LNCaP clone FGC (cell line): ENCODE measurements around the gene ZP2.
"Not testable (repeated sequence)": the region's sequence is repeated elsewhere in the genome, so short reads cannot be mapped to it uniquely, and the experiment has no call there.

Experiments
- DNase-seq: peaks from one replicate; pipeline ENCODE4 v3.0.0-alpha.2; 2011; ENCODE audit warnings: low read depth
- H3K4me3 ChIP-seq: 2 replicates; pipeline ENCODE4 v1.5.1; 2011; ENCODE audit warnings: mild to moderate bottlenecking, low read depth, low read length, control low read depth
- TF ChIP-seq, protein P1 (sequence below): IDR thresholded peaks from 2 replicates; pipeline ENCODE4 v1.5.1; 2012; ENCODE audit warnings: mild to moderate bottlenecking; ENCODE audit not compliant: control insufficient read depth, insufficient read depth; ENCODE audit errors: extremely low read depth

Gene ZP2

DNA sequence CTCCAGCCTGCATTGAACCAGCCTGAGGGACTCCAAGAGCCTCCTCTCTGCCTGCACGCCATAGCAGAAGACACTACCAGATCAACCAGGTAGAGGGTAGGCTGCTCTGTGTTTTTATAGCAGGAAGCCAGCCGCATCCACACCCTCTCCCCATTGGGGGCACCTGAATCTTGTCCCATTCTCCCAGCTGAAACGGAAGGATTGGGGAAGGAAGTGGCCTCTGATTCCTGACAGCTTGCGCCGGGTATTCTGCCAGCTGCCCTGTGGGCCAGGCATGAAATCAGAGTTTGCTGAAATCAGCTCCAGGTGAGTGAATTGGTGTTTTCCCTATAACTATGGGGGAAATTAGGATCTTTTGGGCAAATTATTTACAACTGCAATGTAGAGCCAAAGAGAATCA, at the start of gene ZP2:
Gene ZP2, minus strand, starts transcription at position 89 of the 400 bp plus-strand sequence. Its CDS starts 27 bp downstream, at position 62.
- TF ChIP-seq, protein P1, sequence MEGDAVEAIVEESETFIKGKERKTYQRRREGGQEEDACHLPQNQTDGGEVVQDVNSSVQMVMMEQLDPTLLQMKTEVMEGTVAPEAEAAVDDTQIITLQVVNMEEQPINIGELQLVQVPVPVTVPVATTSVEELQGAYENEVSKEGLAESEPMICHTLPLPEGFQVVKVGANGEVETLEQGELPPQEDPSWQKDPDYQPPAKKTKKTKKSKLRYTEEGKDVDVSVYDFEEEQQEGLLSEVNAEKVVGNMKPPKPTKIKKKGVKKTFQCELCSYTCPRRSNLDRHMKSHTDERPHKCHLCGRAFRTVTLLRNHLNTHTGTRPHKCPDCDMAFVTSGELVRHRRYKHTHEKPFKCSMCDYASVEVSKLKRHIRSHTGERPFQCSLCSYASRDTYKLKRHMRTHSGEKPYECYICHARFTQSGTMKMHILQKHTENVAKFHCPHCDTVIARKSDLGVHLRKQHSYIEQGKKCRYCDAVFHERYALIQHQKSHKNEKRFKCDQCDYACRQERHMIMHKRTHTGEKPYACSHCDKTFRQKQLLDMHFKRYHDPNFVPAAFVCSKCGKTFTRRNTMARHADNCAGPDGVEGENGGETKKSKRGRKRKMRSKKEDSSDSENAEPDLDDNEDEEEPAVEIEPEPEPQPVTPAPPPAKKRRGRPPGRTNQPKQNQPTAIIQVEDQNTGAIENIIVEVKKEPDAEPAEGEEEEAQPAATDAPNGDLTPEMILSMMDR = no peak
- DNase-seq = no peak
- no peak within 1 kb of the TSS for H3K4me3 ChIP-seq

DNA sequence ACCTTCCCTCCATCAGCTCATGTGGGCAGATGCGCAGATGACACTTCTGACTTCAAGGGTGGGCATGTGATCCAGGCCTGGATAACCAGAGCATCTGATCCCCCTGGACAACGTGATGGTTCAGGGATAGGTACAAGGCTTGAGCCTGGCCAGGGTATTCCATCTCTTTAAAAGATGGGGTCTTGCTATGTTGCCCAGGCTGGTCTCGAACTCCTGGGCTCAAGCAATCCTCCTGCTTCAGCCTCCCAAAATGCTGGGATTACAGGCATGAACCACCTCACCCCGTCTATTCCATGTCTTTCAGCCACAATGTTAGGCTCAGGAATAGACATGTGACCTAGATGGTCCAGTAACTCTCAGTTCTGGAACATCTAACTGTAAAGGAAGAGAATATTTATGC, 45.9 kb upstream of the ZP2 start:
- TF ChIP-seq, protein P1 = no peak
- H3K4me3 ChIP-seq = no peak overlapping the region
- no peak for DNase-seq

DNA sequence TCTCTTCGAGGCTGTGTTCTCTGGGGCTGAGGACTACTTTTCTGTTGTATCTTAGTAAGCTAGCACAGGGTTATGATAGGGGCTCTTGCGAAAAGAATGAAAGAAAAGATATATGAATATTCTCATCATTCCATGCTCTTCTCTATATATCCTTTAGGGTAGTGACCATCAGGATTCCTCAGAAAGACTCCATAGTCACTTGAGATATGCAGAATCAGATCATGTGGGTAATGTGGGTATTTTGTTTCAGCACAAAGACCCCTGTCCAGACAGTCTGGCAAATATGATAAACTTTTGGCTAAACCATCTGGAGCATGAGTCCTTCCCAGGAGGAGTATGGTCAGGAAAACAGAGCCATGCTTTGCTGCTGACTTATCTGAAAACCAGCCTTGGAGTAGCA, 45.3 kb upstream of the ZP2 start:
- TF ChIP-seq, protein P1 = no peak
- DNase-seq = no peak

DNA sequence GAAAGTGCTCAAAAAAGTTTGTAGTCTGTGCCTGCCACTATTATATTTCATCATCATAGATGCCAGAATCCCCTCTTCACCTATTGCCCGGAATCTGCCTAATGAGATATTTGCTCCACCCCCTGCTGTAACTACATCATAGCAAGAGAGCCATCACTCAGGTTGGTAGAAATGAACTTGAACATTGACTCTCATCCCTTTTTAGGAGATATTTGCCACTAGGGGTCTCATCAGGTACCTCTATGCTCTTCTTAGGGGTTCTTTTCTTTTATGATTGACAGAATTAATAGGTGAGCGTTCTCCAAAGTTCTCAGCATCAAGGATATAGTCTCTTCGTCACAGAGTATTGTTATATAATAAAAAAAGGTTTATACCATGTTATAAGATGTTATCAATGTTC, 42.1 kb upstream of the ZP2 start:
- TF ChIP-seq, protein P1 = no peak
- no peak overlapping the region for H3K4me3 ChIP-seq
- no peak for DNase-seq

More for the DNA sequence above, 45.3 kb upstream of the ZP2 start:
- H3K4me3 ChIP-seq = no peak overlapping the region

DNA sequence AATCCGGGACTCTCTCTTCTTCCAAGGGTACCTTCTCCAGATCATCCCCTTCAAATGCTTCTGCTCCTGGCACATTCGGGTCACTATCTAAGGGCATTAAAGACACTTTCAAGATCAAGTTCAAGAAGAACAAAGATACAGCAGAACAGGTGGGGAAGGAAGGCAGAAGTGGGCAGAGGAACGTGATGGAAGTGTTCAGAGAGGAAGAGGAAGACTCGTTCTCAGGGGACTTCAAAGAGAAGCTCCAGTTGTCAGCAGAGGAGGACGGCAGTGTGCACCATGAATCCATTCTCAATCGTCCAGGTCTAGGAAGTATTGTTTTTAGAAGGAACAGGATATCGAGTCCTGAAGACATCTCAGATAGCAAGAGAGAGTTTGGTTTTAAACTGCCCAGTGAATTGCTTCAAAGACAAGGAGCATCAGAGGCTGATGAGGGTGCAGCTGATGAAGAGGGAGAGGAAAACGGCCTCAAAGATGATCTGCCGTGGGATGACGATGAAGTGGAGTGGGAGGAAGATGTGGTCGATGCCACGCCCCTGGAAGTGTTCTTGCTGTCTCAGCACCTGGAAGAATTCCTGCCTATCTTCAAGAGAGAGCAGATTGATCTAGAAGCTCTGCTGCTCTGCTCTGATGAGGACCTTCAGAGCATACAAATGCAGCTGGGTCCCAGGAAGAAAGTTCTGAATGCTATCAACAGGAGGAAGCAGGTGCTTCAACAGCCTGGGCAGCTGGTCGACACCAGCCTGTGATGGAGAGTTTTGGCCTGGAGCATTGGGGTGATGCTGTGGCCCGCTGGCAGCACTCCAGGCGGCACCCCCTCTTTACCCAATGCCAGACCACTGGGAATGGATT, 38.9 kb upstream of the ZP2 start:
- TF ChIP-seq, protein P1 = no peak
- H3K4me3 ChIP-seq = no peak overlapping the region
- no peak for DNase-seq

DNA sequence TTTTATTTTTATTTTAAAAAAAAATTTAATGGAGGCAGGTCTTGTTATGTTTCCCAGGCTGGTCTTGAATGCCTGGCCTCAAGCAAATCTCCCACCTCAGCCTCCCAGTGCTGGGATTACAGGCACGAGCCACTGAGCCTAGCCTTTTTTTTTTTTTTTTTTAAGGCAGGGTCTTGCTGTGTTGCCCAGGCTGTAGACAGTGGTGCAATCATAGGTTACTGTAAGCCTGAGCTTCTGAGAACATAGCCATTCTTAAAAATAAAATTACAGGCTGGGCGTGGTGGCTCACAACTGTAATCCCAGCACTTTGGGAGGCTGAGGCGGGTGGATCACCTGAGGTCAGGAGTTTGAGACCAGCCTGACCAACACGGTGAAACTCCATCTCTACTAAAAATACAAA, 36.8 kb upstream of the ZP2 start:
- H3K4me3 ChIP-seq, DNase-seq: not testable (repeated sequence)

DNA sequence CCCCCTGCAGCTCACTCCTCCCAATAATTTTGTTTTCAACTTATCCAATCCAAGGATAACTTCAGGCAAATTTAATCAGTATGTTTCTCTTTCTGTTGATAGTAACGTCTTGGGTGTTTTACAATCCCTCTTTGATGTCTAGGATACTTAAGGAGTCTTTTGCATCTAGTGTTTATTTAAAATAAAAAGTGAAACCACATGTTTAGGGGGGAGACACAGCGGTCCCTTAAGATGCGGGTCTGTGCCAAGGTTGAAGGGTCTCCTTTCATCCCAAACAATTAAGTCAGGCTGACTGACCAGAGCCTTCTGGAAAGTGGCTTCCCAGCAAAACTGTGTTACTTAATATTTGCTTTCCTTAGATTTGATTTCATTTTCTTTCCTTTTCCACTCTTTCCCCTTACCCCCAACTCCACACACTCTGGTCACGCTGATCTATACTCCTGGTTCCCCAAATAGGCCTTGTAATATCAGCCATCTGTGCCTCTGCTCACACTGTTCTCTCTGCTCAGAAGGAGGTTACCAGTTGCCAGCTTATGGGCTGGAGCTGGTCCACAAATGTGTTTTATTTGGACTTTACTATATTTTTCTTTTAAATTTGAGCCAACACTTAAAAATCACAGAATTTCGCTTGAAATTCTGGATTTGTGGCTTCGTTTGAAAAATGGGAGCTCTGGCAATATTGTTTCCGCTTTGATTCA, 33.3 kb upstream of the ZP2 start:
- DNase-seq = no peak
- no peak overlapping the region for H3K4me3 ChIP-seq
- TF ChIP-seq, protein P1 = no peak
